Ishikawa (cell line): Measurements from ENCODE around the gene SH3PXD2A.

Experiments used
- CEBPB ChIP-seq: IDR thresholded peaks from 2 replicates; pipeline ENCODE4 v1.6.1; 2012
- CREB1 ChIP-seq: IDR thresholded peaks from 2 replicates; pipeline ENCODE4 v1.6.1; 2012; ENCODE audit warnings: low read depth
- EGR1 ChIP-seq: IDR thresholded peaks from 2 replicates; pipeline ENCODE4 v1.6.1; 2012
- EP300 ChIP-seq: IDR thresholded peaks from 2 replicates; pipeline ENCODE4 v1.6.1; 2012; ENCODE audit warnings: borderline replicate concordance
- FOXM1 ChIP-seq: IDR thresholded peaks from 2 replicates; pipeline ENCODE4 v1.6.1; 2012; ENCODE audit warnings: low read depth, borderline replicate concordance
- NFIC ChIP-seq: IDR thresholded peaks from 2 replicates; pipeline ENCODE4 v1.6.1; 2012
- RAD21 ChIP-seq: IDR thresholded peaks from 2 replicates; pipeline ENCODE4 v1.6.1; 2012; ENCODE audit warnings: low read depth
- TAF1 ChIP-seq: IDR thresholded peaks from 2 replicates; pipeline ENCODE4 v1.6.1; 2012; ENCODE audit warnings: low read depth, mild to moderate bottlenecking
- TCF12 ChIP-seq: IDR thresholded peaks from 2 replicates; pipeline ENCODE4 v1.6.1; 2012; ENCODE audit warnings: low read depth
- TEAD4 ChIP-seq: IDR thresholded peaks from 2 replicates; pipeline ENCODE4 v1.6.1; 2012
- YY1 ChIP-seq: IDR thresholded peaks from 2 replicates; pipeline ENCODE4 v1.6.1; 2012; ENCODE audit warnings: low read depth
- ZBTB7A ChIP-seq: IDR thresholded peaks from 2 replicates; pipeline ENCODE4 v1.6.1; 2012; ENCODE audit warnings: low read depth
- TF ChIP-seq, protein P1 (sequence below): IDR thresholded peaks from 2 replicates; pipeline ENCODE4 v1.6.1; 2012
- TF ChIP-seq, protein P2 (sequence below): IDR thresholded peaks from 2 replicates; pipeline ENCODE4 v1.6.1; 2012; ENCODE audit warnings: low read depth, mild to moderate bottlenecking
- TF ChIP-seq, protein P3 (sequence below): IDR thresholded peaks from 2 replicates; pipeline ENCODE4 v1.6.1; 2012

Gene SH3PXD2A

DNA sequence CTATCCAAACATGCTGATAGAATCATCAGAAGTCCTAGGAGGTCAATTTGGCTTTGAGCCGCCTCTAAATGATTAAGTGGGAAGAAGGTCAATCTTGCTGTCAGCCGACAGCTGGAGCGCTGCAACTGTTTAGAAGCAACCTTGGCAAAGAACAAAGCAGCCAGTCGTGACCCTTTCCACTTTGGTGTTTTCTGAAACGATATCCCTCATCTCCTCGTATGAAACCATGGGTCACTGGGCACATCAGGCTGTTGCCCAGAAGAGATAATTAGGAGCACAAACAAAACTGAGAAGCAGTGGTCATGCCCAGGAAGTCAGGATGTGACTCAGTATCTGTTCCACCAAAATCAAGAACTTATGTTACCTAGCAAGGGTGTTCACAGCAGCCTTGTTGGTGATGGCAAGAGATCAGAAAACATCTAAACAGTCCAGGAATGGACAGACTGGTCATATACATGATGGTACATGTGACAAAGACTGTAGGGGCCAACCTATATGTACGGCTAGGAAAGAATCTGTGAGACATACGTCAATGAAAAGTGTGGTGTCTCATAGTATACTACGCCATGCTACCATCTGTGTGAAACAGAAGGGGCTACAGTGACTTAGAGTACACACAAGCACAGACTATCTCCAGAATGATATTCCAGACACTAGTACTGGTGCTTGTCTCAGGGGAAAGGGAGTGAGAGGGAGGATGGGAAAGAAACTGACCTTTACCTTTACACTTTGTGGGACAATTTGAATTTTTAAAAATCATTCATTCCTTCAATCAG, 40.2 kb upstream of the SH3PXD2A start:
- no peak for TF ChIP-seq FOXM1
- TF ChIP-seq RAD21, result no peak
- no peak for TF ChIP-seq TEAD4
- no peak for TF ChIP-seq EGR1
- no peak for TF ChIP-seq CEBPB
- TF ChIP-seq, protein P1, sequence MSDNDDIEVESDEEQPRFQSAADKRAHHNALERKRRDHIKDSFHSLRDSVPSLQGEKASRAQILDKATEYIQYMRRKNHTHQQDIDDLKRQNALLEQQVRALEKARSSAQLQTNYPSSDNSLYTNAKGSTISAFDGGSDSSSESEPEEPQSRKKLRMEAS, result no peak
- TF ChIP-seq TAF1, result no peak
- no peak for TF ChIP-seq EP300
- TF ChIP-seq, protein P2, sequence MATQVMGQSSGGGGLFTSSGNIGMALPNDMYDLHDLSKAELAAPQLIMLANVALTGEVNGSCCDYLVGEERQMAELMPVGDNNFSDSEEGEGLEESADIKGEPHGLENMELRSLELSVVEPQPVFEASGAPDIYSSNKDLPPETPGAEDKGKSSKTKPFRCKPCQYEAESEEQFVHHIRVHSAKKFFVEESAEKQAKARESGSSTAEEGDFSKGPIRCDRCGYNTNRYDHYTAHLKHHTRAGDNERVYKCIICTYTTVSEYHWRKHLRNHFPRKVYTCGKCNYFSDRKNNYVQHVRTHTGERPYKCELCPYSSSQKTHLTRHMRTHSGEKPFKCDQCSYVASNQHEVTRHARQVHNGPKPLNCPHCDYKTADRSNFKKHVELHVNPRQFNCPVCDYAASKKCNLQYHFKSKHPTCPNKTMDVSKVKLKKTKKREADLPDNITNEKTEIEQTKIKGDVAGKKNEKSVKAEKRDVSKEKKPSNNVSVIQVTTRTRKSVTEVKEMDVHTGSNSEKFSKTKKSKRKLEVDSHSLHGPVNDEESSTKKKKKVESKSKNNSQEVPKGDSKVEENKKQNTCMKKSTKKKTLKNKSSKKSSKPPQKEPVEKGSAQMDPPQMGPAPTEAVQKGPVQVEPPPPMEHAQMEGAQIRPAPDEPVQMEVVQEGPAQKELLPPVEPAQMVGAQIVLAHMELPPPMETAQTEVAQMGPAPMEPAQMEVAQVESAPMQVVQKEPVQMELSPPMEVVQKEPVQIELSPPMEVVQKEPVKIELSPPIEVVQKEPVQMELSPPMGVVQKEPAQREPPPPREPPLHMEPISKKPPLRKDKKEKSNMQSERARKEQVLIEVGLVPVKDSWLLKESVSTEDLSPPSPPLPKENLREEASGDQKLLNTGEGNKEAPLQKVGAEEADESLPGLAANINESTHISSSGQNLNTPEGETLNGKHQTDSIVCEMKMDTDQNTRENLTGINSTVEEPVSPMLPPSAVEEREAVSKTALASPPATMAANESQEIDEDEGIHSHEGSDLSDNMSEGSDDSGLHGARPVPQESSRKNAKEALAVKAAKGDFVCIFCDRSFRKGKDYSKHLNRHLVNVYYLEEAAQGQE, result no peak
- TF ChIP-seq ZBTB7A, result no peak
- no peak for TF ChIP-seq TCF12
- no peak for TF ChIP-seq CREB1
- no peak for TF ChIP-seq YY1
- no peak for TF ChIP-seq NFIC
- TF ChIP-seq, protein P3, sequence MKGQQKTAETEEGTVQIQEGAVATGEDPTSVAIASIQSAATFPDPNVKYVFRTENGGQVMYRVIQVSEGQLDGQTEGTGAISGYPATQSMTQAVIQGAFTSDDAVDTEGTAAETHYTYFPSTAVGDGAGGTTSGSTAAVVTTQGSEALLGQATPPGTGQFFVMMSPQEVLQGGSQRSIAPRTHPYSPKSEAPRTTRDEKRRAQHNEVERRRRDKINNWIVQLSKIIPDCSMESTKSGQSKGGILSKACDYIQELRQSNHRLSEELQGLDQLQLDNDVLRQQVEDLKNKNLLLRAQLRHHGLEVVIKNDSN, result no peak

DNA sequence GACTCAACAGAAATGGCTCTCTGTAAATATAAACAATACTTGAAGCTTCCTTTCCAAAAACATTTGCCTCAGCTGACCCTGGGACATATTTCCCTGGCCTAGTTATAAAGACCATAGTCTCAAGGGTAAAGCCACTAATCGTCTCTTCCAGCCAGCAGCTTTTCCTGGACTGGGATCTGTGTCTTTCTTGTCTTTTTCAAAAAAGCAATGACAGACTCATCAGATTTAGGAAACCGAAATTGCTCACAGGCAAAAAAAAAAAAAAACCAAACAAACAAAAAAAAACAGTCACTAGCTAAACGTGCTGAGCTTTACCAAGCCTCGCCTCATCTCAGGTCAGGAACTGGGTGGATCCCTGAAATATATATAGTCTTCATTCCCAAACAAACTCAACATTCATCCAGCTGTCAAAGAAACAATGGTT, 39.1 kb upstream of the SH3PXD2A start:
- TF ChIP-seq RAD21 (no peak), EP300 (no peak), NFIC (no peak), CEBPB (no peak), TCF12 (no peak), ZBTB7A (no peak), EGR1 (no peak), FOXM1 (no peak), TEAD4 (no peak), CREB1 (no peak), TAF1 (no peak)
- TF ChIP-seq, protein P2, result no peak
- TF ChIP-seq, protein P1, result no peak
- TF ChIP-seq, protein P3, result no peak

DNA sequence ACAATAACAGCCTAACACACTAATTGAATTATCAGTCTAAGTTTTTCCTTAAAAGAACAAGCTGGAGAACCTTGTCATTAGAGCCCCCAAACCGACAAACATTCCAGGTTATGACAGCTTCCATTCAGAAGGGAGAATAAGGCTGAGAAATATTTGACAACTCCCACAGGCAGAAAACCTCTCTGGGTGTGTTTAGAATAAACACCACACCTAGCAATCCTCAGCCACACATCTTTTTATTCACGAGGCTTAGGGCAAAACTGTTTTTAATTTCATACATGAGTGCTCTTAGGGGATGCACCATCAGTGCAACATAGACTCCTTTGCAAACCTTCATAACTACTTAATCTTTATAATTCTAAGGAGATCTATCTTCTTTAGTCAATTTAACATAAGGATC, 38.4 kb upstream of the SH3PXD2A start:
- TF ChIP-seq NFIC (no peak), ZBTB7A (no peak), FOXM1 (no peak), YY1 (no peak), EP300 (no peak), TAF1 (no peak), RAD21 (no peak), CEBPB (no peak), CREB1 (no peak), TCF12 (no peak), TEAD4 (no peak), EGR1 (no peak)
- TF ChIP-seq, protein P2, result no peak
- TF ChIP-seq, protein P3, result no peak
- TF ChIP-seq, protein P1, result no peak
